K562 (cell line): ENCODE results near the gene IZUMO1R. TPM values are rescaled to one million over a fixed set of nuclear protein-coding genes. Genes with fewer than 3 reads are reported as not detected.

Source experiments
- ATAC-seq: fragments of 200-7000 bp; cut with Tn5 transposase; 3 replicates; pipeline ENCODE4 v1.9.1; 2020; ENCODE audit warnings: moderate library complexity
- BruUV-seq: library from RNA; stranded (reverse); fragments of 400-500 nt; replicated peaks from 2 replicates; lab custom pipeline; 2021; lab: Mats Ljungman, UMichigan
- CTCF ChIA-PET: fragments of 300-600 bp; formaldehyde crosslinking; extraction: SDS; loops from one replicate; lab custom pipeline; 2021; ENCODE audit warnings: low intra/inter-chr PET ratio; lab: Yijun Ruan, JAX
- POLR2A ChIA-PET: fragments of 300-600, 350-650 bp; sonication (Branson Sonifier 250); formaldehyde crosslinking; extraction: SDS; loops from one replicate; lab custom pipeline; 2021; ENCODE audit warnings: antibody characterized with exemption, inconsistent platforms; lab: Yijun Ruan, JAX
- DNase-seq, 4 experiments: peaks; one replicate each; pipeline versions ENCODE4 v3.0.0 to v3.0.0-alpha.2; 2011 to 2018; ENCODE audit warnings: low spot score in 3 of 4, mixed read lengths in 3 of 4; ENCODE audit errors: extremely low read depth in 1 of 4
- FAIRE-seq: peaks from 2 replicates; lab custom pipeline; 2011; peaks lifted over from hg19 to GRCh38; lab: Jason Lieb, UNC
- H2AFZ ChIP-seq: 2 replicates; pipeline ENCODE4 v1.6.0; 2011; ENCODE audit warnings: low read depth, low read length, control low read depth, inconsistent platforms
- H3K27ac ChIP-seq: fragments of 200-600 bp; 3 replicates; pipeline ENCODE4 v1.8.0; 2011; ENCODE audit warnings: low read depth, mild to moderate bottlenecking, control low read depth, inconsistent platforms, low read length, moderate library complexity, mixed read lengths; ENCODE audit errors: extremely low read depth
- H3K27me3 ChIP-seq, 2 experiments: fragments of 300-600 bp in 1 of 2; 2 replicates in 1 of 2; 3 replicates in 1 of 2; pipeline versions ENCODE4 v1.6.0 to v1.8.0; 2011; ENCODE audit warnings: inconsistent platforms in 2 of 2, low read length in 2 of 2, mild to moderate bottlenecking in 1 of 2, mixed read lengths in 1 of 2, moderate library complexity in 1 of 2; ENCODE audit not compliant: control insufficient read depth in 2 of 2, insufficient read depth in 2 of 2
- H3K36me3 ChIP-seq: fragments of 300-600 bp; 3 replicates; pipeline ENCODE4 v1.8.0; 2011; ENCODE audit warnings: mild to moderate bottlenecking, low read length, inconsistent platforms; ENCODE audit not compliant: control insufficient read depth, insufficient read depth
- H3K4me1 ChIP-seq, 2 experiments: fragments of 200-600 bp in 1 of 2; replicated peaks in 1 of 2; 2 replicates in 1 of 2; 3 replicates in 1 of 2; pipeline versions ENCODE4 v1.5.1 to v1.8.0; 2011; ENCODE audit warnings: inconsistent platforms in 2 of 2, low read length in 2 of 2, mild to moderate bottlenecking in 1 of 2, mixed read lengths in 1 of 2, moderate library complexity in 1 of 2; ENCODE audit not compliant: control insufficient read depth in 2 of 2, insufficient read depth in 2 of 2
- H3K4me2 ChIP-seq: 2 replicates; pipeline ENCODE4 v1.6.1; 2011; ENCODE audit warnings: low read length, control low read depth, inconsistent platforms, mixed read lengths; ENCODE audit not compliant: insufficient read depth
- H3K4me3 ChIP-seq: fragments of 200-600 bp; sonication (generic), shearing (Covaris generic); 2 replicates; pipeline ENCODE4 v1.5.1; 2016; ENCODE audit warnings: control low read depth, inconsistent platforms
- H3K79me2 ChIP-seq: fragments of 200-600 bp; 3 replicates; pipeline ENCODE4 v1.8.0; 2011; ENCODE audit warnings: low read length, inconsistent platforms; ENCODE audit not compliant: control insufficient read depth, insufficient read depth
- H3K9ac ChIP-seq, 2 experiments: 2 replicates each; pipeline versions ENCODE4 v1.6.0 to v1.6.1; 2011; ENCODE audit warnings: low read depth in 2 of 2, low read length in 2 of 2, control low read depth in 1 of 2, inconsistent platforms in 1 of 2, mild to moderate bottlenecking in 1 of 2, mixed read lengths in 1 of 2; ENCODE audit not compliant: insufficient read depth in 1 of 2
- H3K9me1 ChIP-seq: one replicate; pipeline ENCODE4 v1.6.0; 2011; ENCODE audit warnings: inconsistent platforms, mild to moderate bottlenecking, low read length, moderate library complexity; ENCODE audit not compliant: control insufficient read depth, insufficient read depth
- H3K9me3 ChIP-seq: replicated peaks from 2 replicates; pipeline ENCODE4 v1.5.1; 2011; ENCODE audit warnings: low read depth, low read length, inconsistent platforms; ENCODE audit not compliant: control insufficient read depth, insufficient read depth
- H4K20me1 ChIP-seq: replicated peaks from 2 replicates; pipeline ENCODE4 v1.6.1; 2011; ENCODE audit warnings: low read length, inconsistent platforms, mixed read lengths; ENCODE audit not compliant: control insufficient read depth, insufficient read depth
- TFAM ChIP-seq: fragments of 250-450 bp; sonication (Bioruptor Pico); conservative IDR thresholded peaks from 2 replicates; pipeline ENCODE4 v1.5.0; 2021; ENCODE audit warnings: mild to moderate bottlenecking, moderate library complexity
- THRAP3 ChIP-seq: fragments of 450-650 bp; IDR thresholded peaks from 2 replicates; pipeline ENCODE4 v1.6.1; 2016; ENCODE audit warnings: mild to moderate bottlenecking, inconsistent platforms, borderline replicate concordance
- WGBS: fragments of 100-300 bp; shearing (Covaris generic); methylation state at CpG from one replicate; pipeline ENCODE4 v1.1.6; 2016; ENCODE audit warnings: low coverage, mixed read lengths; ENCODE audit not compliant: insufficient coverage; ENCODE audit errors: missing lambda C conversion rate; 5-methylcytosine and 5-hydroxymethylcytosine counted together
- in situ Hi-C: fragments of 300-500 bp; cut with MboI; formaldehyde crosslinking; loops from 4 replicates; pipeline ENCODE4 v1.15.0; 2018; ENCODE audit warnings: inconsistent platforms, mixed read lengths
- intact Hi-C: fragments of 100-400 bp; cut with micrococcal nuclease; formaldehyde crosslinking; loops from 2 replicates; pipeline ENCODE4 v1.14.2; 2022
- polyA plus RNA-seq, 8 experiments: library from polyadenylated mRNA; depleted of rRNA in 4 of 8; stranded (reverse) in 5 of 8; unstranded in 3 of 8; fragments of >200 nt; fragmentation: Nextera tagmentation in 2 of 8; fragmentation: Illumina TruSeq in 1 of 8; extraction: Ambion mirVana in 2 of 8; extraction: Trizol in 1 of 8; gene quantifications; 2 replicates each; pipeline versions ENCODE4 v1.2.1 to v1.2.3, GENCODE V29; 2011 to 2014; ENCODE audit warnings: inconsistent platforms in 1 of 8, missing spikeins in 1 of 8
- total RNA-seq, 7 experiments: library from RNA; depleted of rRNA in 6 of 7; stranded (reverse); fragments of >200 nt in 6 of 7; fragmentation: Illumina TruSeq in 2 of 7; extraction: Trizol in 2 of 7; gene quantifications; 2 replicates each; pipeline versions ENCODE4 v1.2.1 to v1.2.3, GENCODE V29; 2011 to 2021; ENCODE audit warnings: low replicate concordance in 1 of 7
- TF ChIP-seq, protein P1 (sequence below): fragments of 250-450 bp; sonication (Bioruptor Pico); IDR thresholded peaks from 2 replicates; pipeline ENCODE4 v1.5.0; 2021; ENCODE audit warnings: mild to moderate bottlenecking, moderate library complexity

IZUMO1R gene
- total and polyA plus RNA-seq, 9 of the 15 experiments (the other 6 are each of a cell fraction or from before 2014, with no cell fraction given) = not detected

DNA sequence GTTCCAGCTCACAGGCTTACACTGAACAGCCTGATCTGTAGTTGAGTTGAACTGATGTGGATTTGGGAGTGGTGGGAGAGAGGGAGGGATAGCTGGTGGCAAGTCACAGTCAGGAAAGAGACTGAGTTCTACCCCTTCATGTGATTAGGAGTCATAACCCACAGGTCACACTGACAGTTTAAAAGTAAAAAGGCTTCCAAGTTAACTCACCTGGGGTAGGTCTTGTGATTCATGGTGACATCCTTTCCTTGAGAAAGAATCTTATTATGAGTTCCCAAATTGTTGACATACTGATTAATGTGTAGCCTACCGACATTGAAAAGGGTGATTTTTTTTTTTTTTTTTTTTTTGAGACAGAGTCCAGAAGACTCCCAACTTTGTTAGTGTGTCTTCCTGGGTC lies 5.4 kb downstream of the IZUMO1R start:
- intact Hi-C loops (no loop called here), in situ Hi-C loops (no loop called here)
- Histone ChIP-seq H3K4me1 (no peaks in the 10 kb centered on the region; a peak in 1 of 5 replicates), H3K9me1 (no peaks in the 10 kb centered on the region), H3K9ac (no peak overlapping the region), H3K4me3 (no peak overlapping the region), H2AFZ (no peak overlapping the region), H3K79me2 (no peaks in the 10 kb centered on the region; the same call in 2 of the 3 replicates), H3K36me3 (no peaks in the 10 kb centered on the region), H4K20me1 (no peaks in the 10 kb centered on the region; the same call in 1 of the 2 replicates), H3K27me3 (peaks cover 3 to 41% of the 10 kb centered on the region in 2 experiments; a peak in 4 of 5 replicates), H3K9me3 (no peaks in the 10 kb centered on the region), H3K4me2 (no peak overlapping the region), H3K27ac (no peak overlapping the region)
- FAIRE-seq (no peak), DNase-seq (no peak), ATAC-seq (no peak)
- TF ChIP-seq TFAM (CRISPR knock-in tag) = no peak
- no peak for TF ChIP-seq THRAP3
- TF ChIP-seq, protein P1, sequence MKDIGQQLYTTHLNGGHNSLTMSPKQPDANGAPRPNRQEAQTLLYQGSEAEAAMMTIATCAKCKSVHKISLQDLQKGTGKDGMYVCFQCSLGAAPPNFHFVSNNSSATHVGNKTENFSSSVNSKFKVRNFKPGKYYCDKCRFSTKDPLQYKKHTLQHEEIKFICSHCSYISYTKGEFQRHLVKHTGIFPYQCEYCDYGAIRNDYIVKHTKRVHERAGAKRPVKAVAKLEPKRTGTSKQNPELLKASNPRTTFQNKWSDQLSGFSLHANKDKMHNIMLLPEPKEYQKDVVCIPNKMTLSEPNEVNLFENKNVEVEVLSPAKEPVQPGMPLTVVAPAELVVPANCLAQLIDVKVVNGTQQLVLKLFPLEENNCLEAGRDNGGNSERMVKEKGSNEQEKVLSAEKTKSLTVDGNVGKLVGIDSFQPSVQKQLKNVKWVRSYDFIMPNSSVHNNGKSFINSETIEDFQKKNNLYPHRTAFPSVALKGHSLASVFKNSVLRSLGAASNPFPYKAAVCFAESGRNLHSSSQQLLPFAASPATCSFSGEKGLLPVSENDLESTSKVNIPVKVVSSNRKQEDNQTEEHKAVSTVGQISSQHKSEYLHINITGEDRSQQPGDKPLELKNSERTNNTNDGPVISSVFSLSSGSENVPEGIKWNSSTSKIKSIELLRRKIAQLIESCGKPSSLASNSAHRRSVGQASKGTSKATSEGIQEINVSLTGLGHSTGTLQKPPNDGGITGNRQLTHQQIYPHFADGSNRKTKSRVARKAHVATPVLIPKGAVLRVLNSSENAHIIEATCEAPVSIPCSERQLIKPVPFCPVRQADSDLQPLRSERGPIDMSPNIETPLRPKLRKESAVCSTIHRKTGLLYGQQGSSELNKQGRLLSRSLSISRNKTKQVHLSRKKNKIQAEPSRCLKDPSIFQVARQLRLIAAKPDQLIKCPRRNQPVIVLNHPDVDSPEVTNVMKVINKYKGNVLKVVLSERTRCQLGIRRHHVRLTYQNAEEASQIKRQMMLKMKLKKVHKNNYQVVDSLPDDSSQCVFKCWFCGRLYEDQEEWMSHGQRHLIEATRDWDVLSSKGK (CRISPR knock-in tag) = no peak
- WGBS = 0% methylated on average over 1 of the region's 1 CpG
- POLR2A ChIA-PET = no interaction called here
- no TSS peak for BruUV-seq
- CTCF ChIA-PET = no interaction called here
